Mesendoderm (in vitro differentiated cells): ENCODE data around the gene PSMD11.
A peak's percentile ranks its signal among the peaks of the same experiment; 100 is the strongest.
"Not testable (repeated sequence)": the region's sequence is repeated elsewhere in the genome, so short reads cannot be mapped to it uniquely, and the experiment has no call there.

Source experiments
- DNase-seq: peaks from one replicate; pipeline ENCODE4 v3.0.0; 2013
- H2AK5ac ChIP-seq: 2 replicates; pipeline ENCODE4 v1.6.1; 2013; ENCODE audit warnings: low read length, inconsistent platforms
- H2BK120ac ChIP-seq: 2 replicates; pipeline ENCODE4 v1.6.1; 2013; ENCODE audit warnings: low read depth, mild to moderate bottlenecking, low read length, moderate library complexity, mixed read lengths
- H2BK15ac ChIP-seq: replicated peaks from 2 replicates; pipeline ENCODE4 v1.6.1; 2013; ENCODE audit warnings: low read depth, mild to moderate bottlenecking, moderate library complexity
- H2BK5ac ChIP-seq: 2 replicates; pipeline ENCODE4 v1.6.1; 2013; ENCODE audit warnings: low read length, inconsistent platforms
- H3K18ac ChIP-seq: 2 replicates; pipeline ENCODE4 v1.6.1; 2013; ENCODE audit warnings: mild to moderate bottlenecking, low read length, mixed read lengths
- H3K23ac ChIP-seq: one replicate; pipeline ENCODE4 v1.6.1; 2013; ENCODE audit warnings: low read length
- H3K27ac ChIP-seq: 2 replicates; pipeline ENCODE4 v1.5.1; 2013; ENCODE audit warnings: low read depth, mild to moderate bottlenecking, inconsistent platforms, low read length, moderate library complexity
- H3K27me3 ChIP-seq: 2 replicates; pipeline ENCODE4 v1.6.1; 2013; ENCODE audit warnings: low read length, control low read depth, mild to moderate bottlenecking, inconsistent platforms; ENCODE audit not compliant: insufficient read depth, poor library complexity
- H3K36me3 ChIP-seq: 2 replicates; pipeline ENCODE4 v1.6.1; 2013; ENCODE audit warnings: low read length, inconsistent platforms; ENCODE audit not compliant: control insufficient read depth, insufficient read depth
- H3K4ac ChIP-seq: one replicate; pipeline ENCODE4 v1.6.1; 2013; ENCODE audit warnings: low read depth, mild to moderate bottlenecking, low read length, moderate library complexity
- H3K4me1 ChIP-seq: 2 replicates; pipeline ENCODE4 v1.6.1; 2013; ENCODE audit warnings: low read depth, low read length, inconsistent platforms; ENCODE audit not compliant: control insufficient read depth
- H3K4me2 ChIP-seq: 2 replicates; pipeline ENCODE4 v1.6.1; 2013; ENCODE audit warnings: low read length
- H3K4me3 ChIP-seq: 2 replicates; pipeline ENCODE4 v1.5.1; 2013; ENCODE audit warnings: mild to moderate bottlenecking, low read length
- H3K56ac ChIP-seq: one replicate; pipeline ENCODE4 v1.6.1; 2013; ENCODE audit warnings: low read length
- H3K79me1 ChIP-seq: 2 replicates; pipeline ENCODE4 v1.6.1; 2013; ENCODE audit warnings: low read length, inconsistent platforms
- H3K79me2 ChIP-seq: 2 replicates; pipeline ENCODE4 v1.6.1; 2013; ENCODE audit warnings: mild to moderate bottlenecking, low read length; ENCODE audit not compliant: control insufficient read depth, insufficient read depth
- H3K9ac ChIP-seq: 2 replicates; pipeline ENCODE4 v1.6.1; 2013; ENCODE audit warnings: low read length, inconsistent platforms
- H4K5ac ChIP-seq: one replicate; pipeline ENCODE4 v1.6.1; 2013; ENCODE audit warnings: low read length
- H4K8ac ChIP-seq: one replicate; pipeline ENCODE4 v1.6.1; 2013; ENCODE audit warnings: low read depth, mild to moderate bottlenecking, control low read depth, low read length, moderate library complexity
- WGBS: extraction: QIAGEN DNeasy Blood & Tissue Kit; methylation state at CpG from one replicate; pipeline ENCODE4 v1.1.7; 2013; ENCODE audit warnings: low lambda C conversion rate, missing lambda C conversion rate; ENCODE audit not compliant: insufficient coverage; ENCODE audit errors: extremely low coverage; 5-methylcytosine and 5-hydroxymethylcytosine counted together

The PSMD11 gene

DNA sequence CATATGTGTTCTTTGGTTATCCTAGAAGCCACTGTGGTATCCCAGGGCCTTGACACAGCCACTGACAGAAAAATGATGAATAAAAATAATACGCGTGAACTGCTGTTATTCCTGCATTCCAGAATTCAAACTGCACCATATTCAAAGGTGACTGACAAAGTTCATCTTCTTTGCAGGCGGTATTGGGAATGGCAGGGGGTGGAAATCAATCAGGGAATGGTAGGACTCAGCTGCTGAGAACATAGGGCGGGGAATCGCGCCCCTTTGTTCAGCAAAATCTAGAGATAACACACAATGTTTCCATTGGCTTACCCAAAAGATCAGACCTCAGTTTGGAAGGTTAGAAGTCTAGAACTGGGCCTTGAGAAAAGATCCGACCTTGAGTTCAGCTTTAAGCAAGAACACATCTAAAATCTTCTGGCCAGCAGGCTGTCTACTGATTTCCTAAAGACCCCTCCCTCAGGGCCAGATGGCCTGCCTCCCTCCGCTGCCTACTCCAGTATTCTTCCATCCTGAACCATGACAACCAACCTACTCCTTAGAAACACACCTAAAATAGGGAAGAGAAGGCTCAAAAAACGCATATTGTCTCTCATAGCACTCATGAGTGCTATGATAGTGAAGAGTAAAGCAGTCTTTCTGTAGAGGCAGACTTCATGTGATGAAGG, 76.6 kb downstream of the PSMD11 start:
- Histone ChIP-seq H2BK15ac (no peak overlapping the region), H3K9ac (no peak overlapping the region), H3K56ac (peak overlapping the region; percentile 86), H4K8ac (no peak overlapping the region), H3K23ac (no peak overlapping the region), H3K4ac (peak overlapping the region; percentile 29), H3K27me3 (no peaks in the 10 kb centered on the region), H3K18ac (peak overlapping the region; percentile 53), H3K79me1 (no peaks in the 10 kb centered on the region), H4K5ac (peak overlapping the region; percentile 47), H3K27ac (peak overlapping the region; percentile 95), H3K4me2 (no peak overlapping the region), H2BK120ac (no peak overlapping the region), H3K4me1 (peaks cover 24% of the 10 kb centered on the region), H2AK5ac (peak overlapping the region; percentile 63), H3K36me3 (no peaks in the 10 kb centered on the region), H3K79me2 (no peaks in the 10 kb centered on the region), H3K4me3 (no peak overlapping the region), H2BK5ac (no peak overlapping the region)
- peak; percentile 63 for DNase-seq
- no CpG with 5 or more reads among the region's 9 CpGs for WGBS

DNA sequence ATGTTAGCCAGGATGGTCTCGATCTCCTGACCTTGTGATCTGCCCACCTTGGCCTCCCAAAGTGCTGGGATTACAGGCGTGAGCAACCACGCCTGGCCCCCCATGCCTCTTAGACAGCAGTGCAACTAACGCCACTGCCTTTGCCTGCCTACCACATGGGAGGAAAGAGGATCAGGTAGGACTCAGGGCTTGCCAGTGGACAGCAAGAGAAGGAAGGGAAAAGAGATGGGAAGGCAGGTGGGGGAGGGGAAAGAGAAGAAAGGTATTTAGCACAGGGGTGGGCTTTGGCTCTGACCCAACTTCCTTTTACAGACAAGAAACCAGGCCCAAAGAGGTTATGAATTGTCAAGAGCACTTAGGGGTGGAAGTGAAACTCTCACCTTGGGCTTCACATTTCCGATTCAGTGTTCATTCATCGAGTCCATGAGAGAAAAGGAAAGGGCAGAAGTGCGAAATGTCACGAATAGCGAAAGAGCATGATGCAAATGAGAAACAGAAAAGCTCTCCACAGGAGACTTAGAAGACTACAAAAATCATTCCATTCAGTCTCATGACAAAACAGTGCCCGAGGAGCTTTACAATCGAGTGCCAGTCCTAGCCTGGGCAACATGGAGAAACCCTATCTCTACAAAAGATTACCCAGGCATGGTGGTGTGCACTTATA, 78.8 kb downstream of the PSMD11 start:
- Histone ChIP-seq H3K79me2 (no peaks in the 10 kb centered on the region), H3K27ac (peak overlapping the region; percentile 1), H3K36me3 (no peaks in the 10 kb centered on the region), H3K56ac (no peak overlapping the region), H3K23ac (no peak overlapping the region), H3K9ac (no peak overlapping the region), H3K79me1 (no peaks in the 10 kb centered on the region), H2BK5ac (no peak overlapping the region), H3K4me3 (no peak overlapping the region), H4K8ac (no peak overlapping the region), H2BK120ac (no peak overlapping the region), H3K4ac (no peak overlapping the region), H2BK15ac (no peak overlapping the region), H4K5ac (no peak overlapping the region), H2AK5ac (no peak overlapping the region), H3K4me2 (no peak overlapping the region), H3K18ac (peak overlapping the region; percentile 8), H3K27me3 (no peaks in the 10 kb centered on the region), H3K4me1 (peaks cover 20% of the 10 kb centered on the region)
- peak; percentile 40 for DNase-seq
- WGBS = no CpG with 5 or more reads among the region's 11 CpGs

DNA sequence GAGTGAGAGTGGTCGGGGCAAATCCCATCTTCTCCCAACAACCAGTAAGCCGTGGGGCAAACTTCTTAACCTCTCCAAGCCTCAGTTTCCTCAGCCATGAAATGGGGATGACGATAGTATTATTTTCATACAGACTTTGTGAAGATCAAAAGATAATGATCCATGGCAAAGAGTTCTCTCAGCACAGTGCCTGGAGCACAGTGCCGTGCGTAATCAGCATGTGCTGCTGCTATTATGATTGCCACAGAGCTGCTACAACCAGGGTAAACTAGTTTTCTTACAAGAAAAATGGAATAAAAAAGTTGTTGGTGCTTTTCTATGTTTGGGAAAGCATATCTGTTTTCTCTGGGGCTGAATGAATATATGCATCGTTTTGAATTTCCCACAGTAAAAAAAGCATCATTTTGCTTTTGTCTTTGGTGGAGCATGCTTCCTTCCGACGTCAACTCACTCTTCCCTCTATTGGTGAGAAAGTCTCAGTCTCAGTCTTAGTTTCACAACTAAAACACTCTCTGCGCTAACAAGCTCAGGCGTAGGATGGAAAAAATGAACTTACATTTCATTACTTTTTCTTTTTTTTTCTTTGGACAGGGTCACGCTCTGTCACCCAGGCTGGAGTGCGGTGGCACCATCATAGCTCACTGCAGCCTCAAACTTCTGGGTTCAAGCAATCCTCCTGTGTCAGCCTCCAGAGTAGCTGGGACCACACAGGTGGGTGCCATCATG, 79.7 kb downstream of the PSMD11 start:
- Histone ChIP-seq H3K79me1 (no peaks in the 10 kb centered on the region), H3K4ac (no peak overlapping the region), H3K79me2 (no peaks in the 10 kb centered on the region), H3K56ac (no peak overlapping the region), H2BK5ac (no peak overlapping the region), H4K5ac (no peak overlapping the region), H3K4me1 (peaks cover 18% of the 10 kb centered on the region), H3K4me3 (no peak overlapping the region), H2BK120ac (no peak overlapping the region), H3K18ac (no peak overlapping the region), H3K4me2 (no peak overlapping the region), H3K9ac (no peak overlapping the region), H2AK5ac (no peak overlapping the region), H3K23ac (no peak overlapping the region), H3K36me3 (no peaks in the 10 kb centered on the region), H4K8ac (no peak overlapping the region), H3K27me3 (no peaks in the 10 kb centered on the region), H2BK15ac (no peak overlapping the region), H3K27ac (no peak overlapping the region)
- no peak for DNase-seq
- WGBS = no CpG with 5 or more reads among the region's 12 CpGs

DNA sequence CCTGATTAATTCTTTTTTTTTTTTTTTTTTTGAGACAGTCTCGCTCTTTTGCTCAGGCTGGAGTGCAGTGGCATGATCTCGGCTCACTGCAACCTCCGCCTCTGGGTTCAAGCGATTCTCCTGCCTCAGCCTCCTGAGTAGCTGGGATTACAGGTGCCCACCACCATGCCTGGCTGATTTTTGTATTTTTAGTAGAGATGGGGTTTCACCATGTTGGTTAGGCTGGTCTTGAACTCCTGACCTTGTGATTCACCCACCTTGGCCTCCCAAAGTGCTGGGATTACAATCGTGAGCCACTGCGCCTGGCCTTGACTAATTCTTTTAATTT, 80.2 kb downstream of the PSMD11 start:
- peaks cover 18% of the 10 kb centered on the region for H3K4me1 ChIP-seq
- not testable (repeated sequence) for H3K56ac ChIP-seq, H2BK120ac ChIP-seq, DNase-seq, H3K4ac ChIP-seq, H3K23ac ChIP-seq, H3K27me3 ChIP-seq, H4K5ac ChIP-seq, H3K79me2 ChIP-seq, H3K27ac ChIP-seq, H3K36me3 ChIP-seq, H4K8ac ChIP-seq, H3K79me1 ChIP-seq, H2BK15ac ChIP-seq, H3K9ac ChIP-seq, H2BK5ac ChIP-seq, H3K18ac ChIP-seq, H3K4me2 ChIP-seq, H2AK5ac ChIP-seq, H3K4me3 ChIP-seq
- no CpG with 5 or more reads among the region's 6 CpGs for WGBS

DNA sequence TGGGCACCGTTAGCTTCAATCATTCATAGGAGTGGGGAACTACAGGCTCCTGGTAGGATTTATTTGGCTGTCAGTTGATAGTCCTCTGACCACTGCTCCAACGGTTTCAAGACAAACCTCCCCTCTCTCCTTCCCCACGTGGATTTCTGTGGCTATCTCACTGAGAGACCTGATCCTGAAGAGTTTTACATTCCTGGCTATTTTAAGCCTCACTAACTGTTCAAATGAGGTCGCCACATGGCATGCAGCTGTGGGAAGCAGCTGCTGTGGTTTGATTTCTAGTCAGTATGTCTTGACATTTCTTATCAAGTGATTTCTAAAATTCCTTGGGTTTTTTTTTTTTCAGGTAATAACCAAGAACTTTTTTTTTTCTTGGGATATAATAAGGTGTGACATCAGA, 80.8 kb downstream of the PSMD11 start:
- H3K79me2 ChIP-seq = no peaks in the 10 kb centered on the region
- H3K23ac ChIP-seq = no peak overlapping the region
- H4K5ac ChIP-seq = no peak overlapping the region
- no peak overlapping the region for H2BK15ac ChIP-seq
- H3K4ac ChIP-seq = no peak overlapping the region
- no peak overlapping the region for H3K56ac ChIP-seq
- no peaks in the 10 kb centered on the region for H3K79me1 ChIP-seq
- no peak overlapping the region for H4K8ac ChIP-seq
- no peaks in the 10 kb centered on the region for H3K27me3 ChIP-seq
- no peak overlapping the region for H3K4me2 ChIP-seq
- peak; percentile 43 for DNase-seq
- H2AK5ac ChIP-seq = no peak overlapping the region
- H3K4me3 ChIP-seq = no peak overlapping the region
- WGBS = no CpG with 5 or more reads among the region's 4 CpGs
- H2BK5ac ChIP-seq = no peak overlapping the region
- no peaks in the 10 kb centered on the region for H3K36me3 ChIP-seq
- H3K9ac ChIP-seq = no peak overlapping the region
- H3K18ac ChIP-seq = no peak overlapping the region
- no peak overlapping the region for H2BK120ac ChIP-seq
- peaks cover 15% of the 10 kb centered on the region for H3K4me1 ChIP-seq
- no peak overlapping the region for H3K27ac ChIP-seq
